ENCODE data around the gene PTPRG.

DNA sequence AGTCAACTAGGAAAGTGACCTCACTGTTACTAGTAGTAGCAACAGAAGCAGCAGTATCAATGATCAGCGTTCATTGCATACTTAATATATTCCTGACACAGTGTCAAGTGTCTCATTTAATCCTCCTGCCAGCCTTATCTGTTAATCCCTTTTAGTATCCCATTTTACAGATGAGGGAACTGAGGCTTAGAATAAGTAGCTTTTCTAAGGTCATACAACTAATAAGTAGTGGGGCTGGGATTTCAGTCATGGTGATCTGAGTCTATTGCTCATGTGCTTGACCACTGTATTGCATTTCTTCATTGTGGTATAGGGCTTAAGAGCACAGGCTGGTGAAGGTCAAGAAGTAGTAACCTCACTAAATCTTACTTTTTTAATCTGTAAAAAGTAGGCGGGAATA, 233.6 kb downstream of the PTPRG start:
- TF ChIP-seq CTCF (IDR thresholded peaks at IDR 0.05; ENCODE audit: extremely low read depth in 1 of 2, insufficient read depth in 1 of 2, low read depth in 1 of 2, low read length in 2 of 2) (no peak), POLR2A (IDR thresholded peaks at IDR 0.05; ENCODE audit: low read depth, low read length) (no peak), MAX (IDR thresholded peaks at IDR 0.05; ENCODE audit: insufficient read depth, insufficient read length) (no peak), EZH2 (IDR thresholded peaks at IDR 0.05; ENCODE audit: borderline replicate concordance, low read depth, low read length, severe bottlenecking) (no peak), MYC (IDR thresholded peaks at IDR 0.05; ENCODE audit: low read depth, low read length) (no peak), POLR2AphosphoS5 (IDR thresholded peaks at IDR 0.05; ENCODE audit: insufficient read depth, low read depth, low read length) (no peak), JUN (IDR thresholded peaks at IDR 0.05; ENCODE audit: borderline replicate concordance, insufficient read depth, insufficient read length, low read depth) (no peak), GATA2 (IDR thresholded peaks at IDR 0.05; ENCODE audit: insufficient read depth, insufficient read length, low read depth, low read length) (no peak)
